B cell (primary cell): ENCODE data around the gene RFX8. TPM values are rescaled to one million over a fixed set of nuclear protein-coding genes. Genes with fewer than 3 reads are reported as not detected.
"Not testable (repeated sequence)": the region's sequence is repeated elsewhere in the genome, so short reads cannot be mapped to it uniquely, and the experiment has no call there.

ENCODE experiments used
- ATAC-seq: fragments of 200-7000 bp; cut with Tn5 transposase; one replicate; pipeline ENCODE4 v1.10.0; 2021; ENCODE audit warnings: low read depth, mild to moderate bottlenecking, moderate number of reproducible peaks, moderate library complexity
- CTCF ChIA-PET: fragments of 350-600 bp; sonication (Branson Sonifier 250); formaldehyde crosslinking; loops from one replicate; lab custom pipeline; 2021; ENCODE audit warnings: antibody characterized with exemption, inconsistent platforms; lab: Charles Lee
- POLR2A ChIA-PET: fragments of 350-600 bp; sonication (Branson Sonifier 250); formaldehyde crosslinking; loops from one replicate; lab custom pipeline; 2021; ENCODE audit warnings: antibody characterized with exemption; lab: Charles Lee
- DNase-seq: peaks from one replicate; pipeline ENCODE4 v3.0.0; 2013
- H2AFZ ChIP-seq: 2 replicates; pipeline ENCODE4 v1.6.1; 2012; ENCODE audit warnings: mild to moderate bottlenecking, low read depth, low read length; ENCODE audit not compliant: insufficient read depth, poor library complexity, severe bottlenecking
- H3K27ac ChIP-seq, 2 donors: 1 replicate in 1 of 2; 2 replicates in 1 of 2; pipeline ENCODE4 v1.5.1; 2012 to 2013; ENCODE audit warnings: low read length in 2 of 2, mild to moderate bottlenecking in 2 of 2, moderate library complexity in 1 of 2
- H3K27me3 ChIP-seq, 4 experiments: fragments of 200-600 bp in 1 of 4; sonication (generic) in 1 of 4; replicated peaks in 1 of 4; 1 replicate in 2 of 4; 2 replicates in 2 of 4; pipeline versions ENCODE4 v1.6.1 to v1.7.0; 2013 to 2016; ENCODE audit warnings: low read length in 3 of 4, mild to moderate bottlenecking in 2 of 4, mixed read lengths in 1 of 4, moderate library complexity in 1 of 4; ENCODE audit not compliant: insufficient read depth in 4 of 4, control insufficient read depth in 3 of 4; ENCODE audit errors: control extremely low read depth in 1 of 4
- H3K36me3 ChIP-seq, 2 experiments: replicated peaks in 1 of 2; 1 replicate in 1 of 2; 2 replicates in 1 of 2; pipeline versions ENCODE4 v1.6.1 to v1.7.1; 2013; ENCODE audit warnings: low read length in 1 of 2; ENCODE audit not compliant: insufficient read depth in 2 of 2, control insufficient read depth in 1 of 2; ENCODE audit errors: control extremely low read depth in 1 of 2, extremely low read depth in 1 of 2
- H3K4me1 ChIP-seq, 2 donors: fragments of 200-600 bp in 1 of 2; sonication (generic) in 1 of 2; 1 replicate in 1 of 2; 2 replicates in 1 of 2; pipeline versions ENCODE4 v1.5.1 to v1.6.1; 2013 to 2017; ENCODE audit warnings: low read length in 2 of 2; ENCODE audit not compliant: control insufficient read depth in 2 of 2, insufficient read depth in 2 of 2
- H3K4me2 ChIP-seq: replicated peaks from 2 replicates; pipeline ENCODE3; 2012; ENCODE audit warnings: mild to moderate bottlenecking, low read depth, low read length; ENCODE audit not compliant: poor library complexity, severe bottlenecking
- H3K4me3 ChIP-seq, 5 experiments: fragments of 200-600 bp in 1 of 5; sonication (generic) in 1 of 5; 1 replicate in 3 of 5; 2 replicates in 2 of 5; pipeline versions ENCODE4 v1.5.1 to v1.7.0; 2011 to 2016; ENCODE audit warnings: low read length in 4 of 5, mild to moderate bottlenecking in 4 of 5, low read depth in 2 of 5, control low read depth in 1 of 5, moderate library complexity in 1 of 5; ENCODE audit not compliant: insufficient read depth in 1 of 5; ENCODE audit errors: control extremely low read depth in 1 of 5, extremely low read depth in 1 of 5
- H3K79me2 ChIP-seq: fragments of 200-600 bp; sonication (generic); one replicate; pipeline ENCODE4 v1.6.0; 2016; ENCODE audit warnings: low read length; ENCODE audit not compliant: control insufficient read depth, insufficient read depth
- H3K9ac ChIP-seq: fragments of 200-600 bp; sonication (generic); 2 replicates; pipeline ENCODE4 v1.6.1; 2017; ENCODE audit warnings: mild to moderate bottlenecking, low read length, moderate library complexity
- H3K9me3 ChIP-seq, 3 donors: one replicate each; pipeline versions ENCODE4 v1.6.1 to v1.7.1; 2013; ENCODE audit warnings: low read length in 2 of 3; ENCODE audit not compliant: control insufficient read depth in 2 of 3, insufficient read depth in 1 of 3; ENCODE audit errors: control extremely low read depth in 1 of 3
- H4K20me1 ChIP-seq: 2 replicates; pipeline ENCODE4 v1.6.0; 2012; ENCODE audit warnings: mild to moderate bottlenecking, low read length; ENCODE audit not compliant: insufficient read depth, control insufficient read depth, poor library complexity, severe bottlenecking
- H3K27ac Mint-ChIP-seq: one replicate; pipeline ENCODE4 v1.8.0; 2021; ENCODE audit warnings: mixed read lengths
- H3K27me3 Mint-ChIP-seq: one replicate; pipeline ENCODE4 v1.8.0; 2021; ENCODE audit warnings: mixed read lengths
- H3K4me1 Mint-ChIP-seq: one replicate; pipeline ENCODE4 v1.8.0; 2021; ENCODE audit warnings: mixed read lengths
- H3K4me3 Mint-ChIP-seq: one replicate; pipeline ENCODE4 v1.8.0; 2021; ENCODE audit warnings: mixed read lengths
- H3K9me3 Mint-ChIP-seq: one replicate; pipeline ENCODE4 v1.8.0; 2022; ENCODE audit warnings: mixed read lengths; ENCODE audit not compliant: insufficient read depth
- EZH2 ChIP-seq: IDR thresholded peaks from 2 replicates; pipeline ENCODE4 v1.6.1; 2012; ENCODE audit warnings: borderline replicate concordance, low read depth, mild to moderate bottlenecking, moderate library complexity, low read length; ENCODE audit not compliant: insufficient read depth, poor library complexity, severe bottlenecking
- WGBS: methylation state at CpG from one replicate; pipeline ENCODE4 v1.1.5; 2013; ENCODE audit warnings: missing lambda C conversion rate; ENCODE audit not compliant: insufficient coverage; 5-methylcytosine and 5-hydroxymethylcytosine counted together
- intact Hi-C: fragments of 100-400 bp; cut with micrococcal nuclease; formaldehyde crosslinking; loops from one replicate; pipeline ENCODE4 v1.10.0; 2022
- polyA plus RNA-seq: library from polyadenylated mRNA; depleted of rRNA; stranded (reverse); fragments of >200 nt; gene quantifications from 2 replicates; pipeline ENCODE4 v1.2.3, GENCODE V29; 2012
- total RNA-seq, 2 donors: library from RNA; stranded (reverse); fragments of 120-200 nt in 1 of 2; gene quantifications; 1 replicate in 1 of 2; 2 replicates in 1 of 2; pipeline versions ENCODE4 v1.2.3 to v1.2.4, GENCODE V29; 2013 to 2022
- TF ChIP-seq, protein P1 (sequence below): fragments of 200-600 bp; IDR thresholded peaks from one replicate; pipeline ENCODE4 v1.8.0; 2022; ENCODE audit warnings: antibody characterized with exemption, mild to moderate bottlenecking

RFX8 gene
- total and polyA plus RNA-seq, 2 donors (not counting 1 experiment from before 2014, with no cell fraction given) = not detected

DNA sequence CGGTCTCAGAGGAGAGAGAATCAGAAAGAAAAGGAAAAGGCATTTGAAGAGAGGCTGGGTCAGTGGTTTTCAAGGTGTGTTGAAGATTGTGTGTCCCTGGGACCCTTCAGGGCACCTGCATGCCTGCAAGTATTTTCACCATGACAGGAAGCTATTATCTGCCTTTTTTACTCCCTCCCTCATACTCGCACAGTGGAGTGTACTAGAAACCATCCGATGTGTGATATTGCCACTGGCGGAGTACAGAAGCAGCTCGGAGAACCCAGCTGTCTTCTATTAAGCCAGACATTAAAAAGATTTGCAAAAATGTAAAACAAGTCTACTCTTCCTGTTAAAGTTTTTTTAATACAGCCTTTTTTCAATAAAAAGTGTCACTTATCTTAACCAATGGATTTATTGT is 33.7 kb upstream of the RFX8 start:
- ChIA-PET CTCF (no interaction called here), POLR2A (no interaction called here)
- DNase-seq (no peak), ATAC-seq (no peak)
- Mint-ChIP-seq H3K27me3 (peaks cover 5% of the 10 kb centered on the region), H3K4me1 (no peaks in the 10 kb centered on the region), H3K4me3 (no peak overlapping the region), H3K27ac (no peak overlapping the region), H3K9me3 (no peaks in the 10 kb centered on the region)
- Histone ChIP-seq H3K79me2 (no peaks in the 10 kb centered on the region), H3K36me3 (no peaks in the 10 kb centered on the region), H2AFZ (no peak overlapping the region), H4K20me1 (no peaks in the 10 kb centered on the region), H3K9me3 (peaks cover 0 to 5% (median 4%) of the 10 kb centered on the region in 3 donors), H3K4me2 (no peak overlapping the region), H3K4me3 (no peak overlapping the region), H3K27me3 (no peaks in the 10 kb centered on the region), H3K9ac (no peak overlapping the region), H3K4me1 (no peaks in the 10 kb centered on the region), H3K27ac (no peak overlapping the region)
- TF ChIP-seq, protein P1, sequence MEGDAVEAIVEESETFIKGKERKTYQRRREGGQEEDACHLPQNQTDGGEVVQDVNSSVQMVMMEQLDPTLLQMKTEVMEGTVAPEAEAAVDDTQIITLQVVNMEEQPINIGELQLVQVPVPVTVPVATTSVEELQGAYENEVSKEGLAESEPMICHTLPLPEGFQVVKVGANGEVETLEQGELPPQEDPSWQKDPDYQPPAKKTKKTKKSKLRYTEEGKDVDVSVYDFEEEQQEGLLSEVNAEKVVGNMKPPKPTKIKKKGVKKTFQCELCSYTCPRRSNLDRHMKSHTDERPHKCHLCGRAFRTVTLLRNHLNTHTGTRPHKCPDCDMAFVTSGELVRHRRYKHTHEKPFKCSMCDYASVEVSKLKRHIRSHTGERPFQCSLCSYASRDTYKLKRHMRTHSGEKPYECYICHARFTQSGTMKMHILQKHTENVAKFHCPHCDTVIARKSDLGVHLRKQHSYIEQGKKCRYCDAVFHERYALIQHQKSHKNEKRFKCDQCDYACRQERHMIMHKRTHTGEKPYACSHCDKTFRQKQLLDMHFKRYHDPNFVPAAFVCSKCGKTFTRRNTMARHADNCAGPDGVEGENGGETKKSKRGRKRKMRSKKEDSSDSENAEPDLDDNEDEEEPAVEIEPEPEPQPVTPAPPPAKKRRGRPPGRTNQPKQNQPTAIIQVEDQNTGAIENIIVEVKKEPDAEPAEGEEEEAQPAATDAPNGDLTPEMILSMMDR = no peak
- TF ChIP-seq EZH2 = no peak
- intact Hi-C loops = no loop called here
- WGBS = 100% methylated on average over 2 of the region's 5 CpGs

- H3K27ac Mint-ChIP-seq, H3K27me3 Mint-ChIP-seq, CTCF ChIA-PET, POLR2A ChIA-PET, H3K9me3 Mint-ChIP-seq, H3K9me3 ChIP-seq, H3K9ac ChIP-seq, ATAC-seq, H3K4me3 ChIP-seq, H3K4me2 ChIP-seq, H4K20me1 ChIP-seq, intact Hi-C loops, H2AFZ ChIP-seq, H3K4me1 Mint-ChIP-seq, H3K27me3 ChIP-seq, H3K27ac ChIP-seq, H3K79me2 ChIP-seq, H3K4me1 ChIP-seq, DNase-seq, H3K36me3 ChIP-seq, H3K4me3 Mint-ChIP-seq: not testable (repeated sequence)
- no CpG with 5 or more reads among the region's 4 CpGs for WGBS
Observed at GRCh38 chr2:101505276-101505675, 30.4 kb upstream of the RFX8 start.

- intact Hi-C loops, H4K20me1 ChIP-seq, H3K4me3 Mint-ChIP-seq: not testable (repeated sequence)
Observed at GRCh38 chr2:101504744-101505143, 29.8 kb upstream of the RFX8 start.

More at GRCh38 chr2:101504744-101505143, 29.8 kb upstream of the RFX8 start:
- H3K27me3 ChIP-seq, DNase-seq, H3K27me3 Mint-ChIP-seq, H3K4me2 ChIP-seq, H3K9me3 Mint-ChIP-seq, H3K9me3 ChIP-seq, H2AFZ ChIP-seq, H3K27ac Mint-ChIP-seq, POLR2A ChIA-PET, H3K79me2 ChIP-seq, H3K4me1 ChIP-seq, H3K36me3 ChIP-seq, CTCF ChIA-PET, H3K27ac ChIP-seq, ATAC-seq, H3K4me1 Mint-ChIP-seq, H3K4me3 ChIP-seq, H3K9ac ChIP-seq: not testable (repeated sequence)
- 100% methylated on average over 2 of the region's 8 CpGs for WGBS
